NCI-H510A (cell line): ENCODE data around the gene LRTM2.
A peak's percentile ranks its signal among the peaks of the same experiment; 100 is the strongest.

Experiments
- DNase-seq: peaks from one replicate; lab custom pipeline; 2025; lab: John Stamatoyannopoulos, UW

Gene LRTM2

GRCh38 chr12:1820191-1820895, at the start of gene LRTM2:
Gene LRTM2 (plus strand): TSS chr12:1820565. CDS start chr12:1828149, 7,584 bp downstream.
- DNase-seq = no peak

- no peak for DNase-seq
These were observed 46.3 kb upstream of the LRTM2 start for GRCh38 chr12:1773937-1774655.

DNA sequence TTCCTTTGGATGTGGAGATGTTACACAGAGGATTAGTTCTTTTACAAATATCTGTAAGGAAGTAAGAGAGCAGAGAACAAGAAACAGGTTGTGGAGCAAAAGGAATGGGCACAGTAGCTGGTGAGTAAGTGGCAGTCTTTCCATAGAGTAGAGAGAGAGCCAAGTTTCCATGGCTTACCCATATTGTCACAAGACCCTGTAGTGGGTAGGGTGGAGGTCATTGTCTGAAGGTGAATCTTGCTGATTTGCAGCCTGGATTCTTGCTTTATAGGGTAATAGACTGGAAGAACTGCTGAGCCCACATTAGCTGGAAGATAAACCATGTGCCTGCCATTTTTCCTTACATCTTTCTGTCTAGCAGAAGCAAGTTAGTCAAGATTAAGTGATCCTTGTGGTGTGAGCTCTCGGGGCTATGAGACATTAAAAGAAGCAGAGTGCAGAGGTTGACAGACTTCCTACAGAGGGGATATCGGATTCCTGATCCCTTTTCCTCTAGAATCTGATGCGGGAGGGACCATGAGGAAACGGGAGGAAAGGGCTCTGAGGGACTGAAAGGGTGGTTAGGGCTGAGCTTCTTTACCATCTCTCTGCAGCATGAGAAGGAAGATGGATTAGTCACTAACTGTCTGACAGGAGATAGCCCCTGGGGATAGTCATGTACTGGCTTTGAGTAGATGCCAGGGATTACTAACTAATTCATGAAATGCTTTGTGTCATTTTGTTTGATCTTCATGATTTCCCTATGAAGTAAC, 44.0 kb upstream of the LRTM2 start:
- DNase-seq = no peak

GRCh38 chr12:1777798-1778197, 42.6 kb upstream of the LRTM2 start:
- no peak for DNase-seq

DNA sequence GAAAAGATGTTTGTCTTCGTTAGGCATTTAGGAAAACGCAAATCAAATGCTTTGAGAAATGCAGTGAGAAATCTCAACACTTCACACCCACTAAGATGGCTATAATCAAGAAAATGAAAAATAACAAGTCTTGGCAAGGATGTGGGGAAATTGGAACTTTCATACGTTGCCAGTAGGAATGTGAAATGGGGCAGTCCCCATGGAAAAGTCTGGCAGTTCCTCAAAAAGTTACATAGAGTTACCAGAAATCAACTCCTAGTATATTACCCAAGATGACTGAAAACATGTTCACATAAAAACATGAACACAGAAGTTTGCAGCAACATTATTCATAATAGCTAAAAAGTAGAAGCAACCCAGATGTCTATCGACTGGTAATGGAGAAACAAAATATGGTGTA, 41.5 kb upstream of the LRTM2 start:
- no peak for DNase-seq

DNA sequence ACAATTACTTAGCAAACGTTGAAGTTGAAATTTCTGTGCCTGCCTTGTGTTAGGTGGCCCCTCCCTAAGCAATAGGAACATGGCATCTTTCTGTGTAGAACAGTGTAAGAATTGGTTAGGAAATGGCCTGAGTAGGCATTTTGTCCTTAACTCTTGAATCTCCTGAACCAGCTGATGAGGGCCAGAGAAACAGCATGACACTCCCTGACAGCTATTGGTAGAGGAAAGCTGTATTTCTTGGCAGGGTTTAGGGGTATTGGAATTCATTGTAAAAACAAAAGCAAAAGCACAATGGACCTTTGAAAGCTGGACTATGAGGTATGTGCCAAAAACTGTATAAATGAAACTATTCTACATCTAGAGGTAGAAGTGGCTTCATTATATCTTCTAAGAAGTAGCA, 40.6 kb upstream of the LRTM2 start:
- DNase-seq = no peak

GRCh38 chr12:1781772-1782171, 38.6 kb upstream of the LRTM2 start:
- DNase-seq = no peak

GRCh38 chr12:1782215-1782614, 38.1 kb upstream of the LRTM2 start:
- DNase-seq = no peak

GRCh38 chr12:1787714-1788113, 32.7 kb upstream of the LRTM2 start:
- DNase-seq = no peak

GRCh38 chr12:1790444-1790843, 29.9 kb upstream of the LRTM2 start:
- DNase-seq = no peak

GRCh38 chr12:1791104-1791841, 29.1 kb upstream of the LRTM2 start:
- peak; percentile 16 for DNase-seq

DNA sequence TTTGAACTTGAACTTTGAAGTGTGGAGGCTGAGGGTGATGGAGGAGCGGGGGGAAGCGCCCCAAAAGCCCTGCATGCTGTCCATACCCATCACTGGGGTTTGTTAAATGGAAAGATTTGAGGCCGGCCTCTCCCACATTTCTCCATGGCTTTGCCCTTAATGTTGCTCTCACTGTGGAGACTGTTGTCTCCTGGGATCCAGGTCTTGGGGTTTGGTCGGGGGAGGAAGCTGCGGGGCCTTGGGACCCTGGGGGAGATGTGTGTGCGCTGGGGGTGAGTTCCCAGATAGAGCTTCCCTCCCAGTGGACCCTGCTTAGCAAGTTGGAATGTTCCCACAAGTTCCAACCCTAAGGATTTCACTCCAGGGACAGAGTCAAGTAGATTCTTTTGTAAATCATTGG, 28.0 kb upstream of the LRTM2 start:
- no peak for DNase-seq

GRCh38 chr12:1793426-1794210, 26.7 kb upstream of the LRTM2 start:
- DNase-seq = no peak

GRCh38 chr12:1794440-1795090, 25.8 kb upstream of the LRTM2 start:
- DNase-seq = no peak

DNA sequence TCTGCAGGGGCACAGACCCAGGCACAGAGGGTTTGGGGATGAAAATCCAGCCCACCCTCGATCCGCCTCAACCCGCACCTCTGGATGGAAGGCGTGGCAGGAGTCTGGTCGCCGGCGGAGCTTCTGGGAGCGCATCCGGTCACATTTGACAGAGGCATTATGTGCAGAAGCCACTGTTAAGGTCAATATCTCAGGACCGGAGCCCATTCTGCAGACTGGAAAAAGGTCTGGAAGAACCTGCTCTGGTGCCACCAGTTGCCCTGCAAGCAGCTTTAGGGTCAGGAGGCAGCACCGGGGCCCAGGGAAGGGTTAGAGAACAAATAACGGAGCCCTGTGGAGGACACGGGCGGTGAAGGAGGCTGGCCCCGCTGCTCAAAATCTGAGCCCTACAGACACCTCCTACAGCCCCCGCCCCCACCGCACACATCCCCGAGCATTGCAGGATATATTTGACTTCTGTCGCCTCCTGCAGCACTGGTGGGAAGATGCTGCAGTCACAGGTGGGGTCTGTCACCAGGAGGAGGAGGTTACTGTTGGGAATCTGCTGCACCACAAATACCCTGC, 25.1 kb upstream of the LRTM2 start:
- no peak for DNase-seq

GRCh38 chr12:1795785-1796514, 24.4 kb upstream of the LRTM2 start:
- DNase-seq = peak; percentile 50

DNA sequence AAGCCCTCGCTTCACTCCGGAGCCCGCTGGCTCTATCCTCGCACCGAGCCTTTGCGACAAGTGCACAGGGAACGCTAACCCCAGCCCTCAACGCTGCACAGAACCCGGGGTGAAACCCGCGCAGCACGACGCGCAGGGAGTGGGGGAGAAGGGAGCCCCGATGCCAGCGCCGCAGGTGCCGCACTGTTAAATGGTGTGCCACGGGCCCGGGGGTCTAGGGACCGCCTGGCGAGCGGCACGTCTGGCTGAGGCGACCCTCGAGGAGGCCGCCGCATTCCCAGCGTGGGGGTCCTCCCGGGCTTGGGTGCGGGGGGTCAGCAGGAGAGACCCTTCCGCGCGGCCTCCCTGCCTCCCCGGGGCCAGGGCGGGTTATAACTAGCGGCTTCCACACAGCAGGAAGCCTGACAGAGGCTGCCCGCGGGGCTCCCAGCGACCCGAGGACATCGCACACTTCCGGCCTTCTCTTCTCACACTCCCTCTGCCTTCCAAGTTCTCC, 23.8 kb upstream of the LRTM2 start:
- no peak for DNase-seq

GRCh38 chr12:1797011-1797901, 23.1 kb upstream of the LRTM2 start:
- DNase-seq = no peak
